Activated CD8-positive, alpha-beta memory T cell treated with anti-CD3 and anti-CD28 coated beads, Interleukin-2, amount 50 U/mL, for 4 hours (primary cell): ENCODE measurements around the gene BRAF.
A peak's percentile ranks its signal among the peaks of the same experiment; 100 is the strongest.
"Not testable (repeated sequence)": the region's sequence is repeated elsewhere in the genome, so short reads cannot be mapped to it uniquely, and the experiment has no call there.

Source experiments
- DNase-seq: peaks from one replicate; pipeline ENCODE4 v3.0.0-alpha.2; 2020

Gene BRAF

DNA sequence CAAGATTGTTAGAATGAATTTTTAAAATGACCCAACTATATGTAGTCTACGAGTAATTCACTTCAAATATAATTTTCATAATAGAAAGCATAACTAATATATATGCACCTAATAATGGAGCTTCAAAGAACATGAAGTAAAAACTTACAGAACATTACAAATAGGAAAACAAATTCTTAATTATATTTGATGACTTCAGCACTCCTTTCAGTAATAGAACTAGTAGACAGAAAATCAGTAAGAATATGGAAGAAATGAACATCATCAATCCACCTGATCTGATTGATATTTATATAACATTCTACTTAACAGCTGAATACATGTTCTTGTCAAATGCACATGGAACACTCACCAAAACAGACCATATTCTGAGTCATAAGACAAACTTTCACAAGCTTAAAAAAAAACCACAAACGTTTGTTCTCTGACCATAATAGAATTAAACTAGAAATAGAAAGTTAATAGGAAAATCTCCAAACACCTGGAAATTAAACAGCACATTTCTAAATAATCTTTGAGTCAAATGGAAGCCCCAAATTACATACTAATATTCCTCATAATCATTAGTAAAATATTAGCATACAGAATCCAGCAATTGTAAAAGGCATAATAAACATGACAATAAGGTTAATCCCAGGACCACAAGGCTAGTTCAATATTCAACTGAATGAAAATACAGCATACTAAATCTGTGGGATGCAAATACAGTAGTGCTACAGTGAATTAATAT lies 48.0 kb downstream of the BRAF start:
- no peak for DNase-seq

DNA sequence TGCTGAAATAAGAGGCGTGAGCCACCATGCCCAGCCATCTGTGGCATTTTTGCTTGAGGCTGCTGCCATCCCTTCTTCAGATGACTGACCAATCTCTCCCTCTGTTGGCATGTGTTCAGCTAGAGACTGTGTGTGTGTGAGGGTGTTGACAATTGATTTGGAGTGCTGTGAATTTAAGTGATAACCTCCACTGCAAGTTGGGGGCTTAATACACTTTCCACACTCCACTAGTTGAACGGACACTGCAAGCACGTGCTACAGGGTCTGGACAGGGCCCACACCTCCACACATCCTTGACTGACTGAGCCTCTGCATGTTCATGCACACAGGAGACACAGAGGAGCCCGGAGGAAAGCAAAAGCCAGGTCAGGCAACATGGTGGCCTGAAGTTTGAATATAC lies 51.3 kb downstream of the BRAF start:
- DNase-seq, result no peak

DNA sequence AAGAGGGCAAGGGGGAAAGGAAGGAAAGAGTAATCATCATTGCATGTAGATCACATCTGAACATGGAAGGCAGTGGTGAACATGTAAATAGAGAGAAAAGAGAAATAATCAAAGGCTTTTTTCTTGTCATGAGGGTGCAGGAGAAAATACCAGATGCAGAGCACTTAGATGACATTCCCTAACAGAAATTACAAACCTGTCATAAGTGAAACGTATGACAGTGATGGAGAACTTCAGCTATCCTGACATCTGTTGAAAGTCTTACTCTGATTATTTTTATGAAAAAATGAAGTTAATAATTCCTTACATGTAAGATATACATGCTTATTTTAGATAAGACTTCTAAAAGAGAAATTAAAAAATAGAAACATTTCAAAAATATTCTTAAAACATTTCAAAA lies 54.7 kb downstream of the BRAF start:
- no peak for DNase-seq

DNA sequence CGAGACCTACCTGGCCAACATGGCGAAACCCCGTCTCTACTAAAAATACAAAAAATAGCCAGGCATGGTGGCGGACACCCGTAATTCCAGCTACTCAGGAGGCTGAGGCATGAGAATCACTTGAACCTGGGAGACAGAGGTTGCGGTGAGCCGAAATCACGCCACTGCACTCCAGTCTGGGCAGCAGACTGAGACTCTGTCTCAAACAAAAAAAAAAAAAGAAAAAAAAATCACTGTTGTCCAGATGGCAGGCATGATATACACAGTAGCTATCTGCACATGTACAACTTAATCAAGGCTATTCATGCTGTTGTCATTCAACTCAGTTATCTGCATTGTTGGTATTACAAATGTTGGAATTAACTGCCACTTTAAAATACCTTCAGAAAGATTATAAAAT lies 55.3 kb downstream of the BRAF start:
- DNase-seq, result no peak

DNA sequence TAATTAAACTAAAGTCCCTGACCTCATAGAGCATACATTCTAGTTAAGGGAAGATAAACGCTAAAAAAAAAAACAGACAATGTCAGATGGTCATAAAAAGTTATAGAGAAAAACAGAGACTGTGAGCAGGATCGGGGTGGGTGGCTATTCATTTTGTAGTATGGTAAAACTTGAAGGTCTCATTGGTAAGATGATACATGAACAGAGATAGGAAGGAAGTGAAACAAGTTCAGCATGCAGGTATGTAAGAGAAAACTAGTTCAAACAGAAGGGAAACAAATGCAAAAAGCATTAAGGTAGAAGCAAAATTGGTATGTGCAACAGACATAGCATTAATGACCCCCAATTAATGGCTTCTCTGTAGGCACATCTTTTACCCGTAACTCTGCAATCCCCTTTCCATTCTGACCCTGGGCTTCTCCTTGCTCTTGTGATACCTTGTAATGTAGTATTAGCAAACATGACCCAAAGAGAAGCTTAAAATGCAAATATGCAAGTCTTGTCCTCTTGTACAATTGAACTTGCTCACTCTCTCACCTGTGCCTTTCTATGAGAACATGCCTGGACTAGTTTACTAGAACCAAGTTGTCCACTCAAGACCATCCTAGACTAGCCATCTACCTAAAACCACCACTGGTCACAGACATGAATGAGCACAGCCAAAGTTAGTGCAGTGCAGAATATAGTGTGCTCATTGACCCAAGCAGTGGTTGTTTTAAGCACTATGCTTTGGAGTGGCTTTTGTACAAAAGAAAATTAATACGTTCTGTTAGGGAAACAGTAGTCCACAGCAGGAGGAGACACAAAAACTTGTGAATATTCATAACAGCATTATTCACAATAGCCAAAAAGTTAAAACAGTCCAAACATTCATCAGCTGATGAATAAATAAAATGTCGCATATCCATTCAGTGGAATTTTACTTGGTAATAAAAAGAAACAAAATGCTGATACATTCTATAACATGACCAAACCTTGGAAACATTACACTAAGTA lies 57.0 kb downstream of the BRAF start:
- DNase-seq, result no peak

DNA sequence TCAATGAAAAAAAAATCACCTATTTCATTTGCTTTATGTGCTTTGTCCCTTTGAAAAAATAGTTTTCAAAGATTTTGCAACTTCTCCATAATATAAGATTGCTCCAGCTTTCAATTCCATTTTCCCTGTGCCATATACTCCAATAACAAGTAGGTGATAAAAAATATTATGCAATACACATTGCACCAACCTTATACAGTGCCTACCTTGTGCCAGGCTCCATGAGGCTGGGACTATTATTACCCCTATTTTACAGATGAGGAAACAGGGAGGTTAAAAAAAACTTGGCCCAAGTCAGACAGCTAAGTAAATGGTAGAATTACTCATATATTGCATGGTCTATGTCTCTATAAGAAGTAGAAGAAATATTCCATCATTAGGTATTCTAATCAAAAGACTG lies 57.8 kb downstream of the BRAF start:
- no peak for DNase-seq

DNA sequence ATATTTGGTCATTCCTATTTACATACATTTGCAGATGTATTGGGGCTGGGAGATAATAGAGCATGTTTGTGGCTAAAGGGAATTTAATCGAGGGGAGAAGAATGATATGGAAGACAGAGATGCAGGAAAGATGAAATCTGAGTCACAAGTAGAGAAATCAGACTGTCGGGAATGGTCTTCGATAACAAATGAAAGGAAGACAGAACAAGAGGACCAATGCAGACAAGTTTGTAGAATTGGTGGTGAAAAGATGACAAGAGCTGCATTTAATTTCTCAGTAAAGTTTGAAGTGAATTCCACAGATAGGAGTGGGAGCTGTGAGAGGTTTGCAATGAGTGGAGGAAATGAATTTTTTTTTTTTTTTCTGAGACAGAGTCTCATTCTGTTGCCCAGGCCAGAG lies 60.0 kb downstream of the BRAF start:
- DNase-seq, result no peak

DNA sequence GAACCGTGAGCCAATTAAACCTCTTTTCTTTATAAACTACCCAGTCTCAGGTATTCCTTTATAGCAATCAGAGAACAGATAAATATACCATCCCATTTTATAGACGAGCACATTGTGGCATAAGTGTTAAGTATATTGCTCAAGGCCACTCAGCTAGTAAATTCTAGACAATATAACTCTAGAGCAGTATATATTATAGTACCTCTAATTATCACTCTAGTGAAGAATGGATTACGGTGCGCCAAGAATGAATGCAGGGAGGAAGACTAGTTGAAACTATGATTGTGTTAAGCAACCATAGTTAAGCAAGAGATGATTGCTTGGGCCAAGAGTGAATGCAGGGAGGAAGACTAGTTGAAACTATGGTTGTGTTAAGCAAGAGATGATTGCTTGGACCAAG lies 60.9 kb downstream of the BRAF start:
- no peak for DNase-seq

DNA sequence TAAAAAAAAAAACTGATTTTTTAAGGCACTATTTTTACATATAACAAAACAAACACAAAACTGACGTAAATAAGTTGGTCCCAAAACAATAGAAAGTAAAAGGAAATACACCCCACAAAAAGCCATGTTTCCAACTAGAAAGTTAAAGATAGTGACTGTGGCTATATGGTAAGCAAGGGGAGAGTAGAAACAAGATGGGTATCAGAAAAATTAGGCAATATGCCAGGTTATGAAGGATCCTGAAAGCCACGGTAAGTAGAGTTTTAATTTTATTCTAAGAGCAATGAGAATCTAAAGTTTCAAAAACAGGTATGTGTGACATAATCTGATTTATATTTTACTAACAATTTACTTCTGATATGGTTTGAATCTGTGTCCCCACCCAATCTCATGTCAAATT lies 61.5 kb downstream of the BRAF start:
- no peak for DNase-seq

DNA sequence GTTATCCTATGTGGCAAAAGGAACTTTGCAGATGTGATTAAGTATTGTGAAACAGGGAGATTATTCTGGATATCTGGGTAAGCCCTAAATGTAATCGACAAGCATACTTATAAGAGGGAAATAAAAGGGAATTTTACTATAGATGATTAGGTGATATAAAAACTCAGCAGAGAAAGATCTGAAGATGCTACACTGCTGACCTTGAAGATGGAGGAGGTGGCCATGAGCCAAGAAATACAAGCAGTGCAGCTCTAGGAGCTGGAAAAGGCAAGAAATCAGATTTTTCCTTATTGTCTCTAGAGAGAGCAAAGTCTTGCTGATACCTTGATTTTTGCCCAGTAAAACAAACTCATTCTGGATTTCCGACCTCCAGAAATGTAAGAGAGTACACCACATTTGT lies 67.7 kb downstream of the BRAF start:
- DNase-seq, result no peak

DNA sequence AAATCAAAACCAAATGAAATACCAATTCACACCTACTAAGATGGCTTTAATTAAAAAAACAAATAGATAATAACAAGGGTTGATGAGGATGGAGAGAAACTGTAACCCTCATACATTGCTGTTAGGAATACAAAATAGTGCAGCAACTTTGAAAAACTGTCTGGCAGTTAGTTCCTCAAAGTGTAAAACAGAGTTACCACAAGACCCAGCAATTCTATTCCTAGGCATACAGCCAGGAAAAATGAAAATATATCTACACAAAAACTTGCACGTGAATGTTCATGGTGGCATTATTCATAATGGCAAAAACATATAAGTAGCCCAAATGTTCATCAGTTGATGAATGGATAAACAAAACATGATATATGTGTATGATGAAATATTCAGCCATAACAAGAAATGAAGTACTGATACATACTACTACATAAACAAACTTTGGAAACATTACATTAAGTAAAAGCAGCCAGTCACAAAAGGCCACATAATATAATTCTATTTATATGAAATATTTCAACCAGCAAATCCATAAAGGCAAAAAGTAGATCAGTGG lies 83.5 kb downstream of the BRAF start:
- DNase-seq, result no peak

DNA sequence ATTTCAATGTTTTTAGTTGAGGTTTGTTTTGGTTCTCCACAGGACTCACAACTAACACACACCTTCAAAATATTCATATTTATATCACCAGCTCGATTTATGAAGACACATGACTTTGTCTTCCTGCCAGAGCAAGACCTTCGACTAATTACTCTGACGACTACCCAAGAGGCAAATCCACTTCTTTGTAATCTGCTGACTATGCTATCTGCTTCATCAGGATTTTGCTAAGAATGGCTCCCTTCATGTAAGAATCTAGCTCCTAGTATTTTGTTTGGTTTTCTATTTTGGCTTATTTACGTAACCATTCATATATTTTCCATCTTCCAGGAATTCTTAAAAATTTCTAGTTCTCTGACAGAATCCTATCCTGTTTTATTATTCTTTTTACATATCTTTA lies 93.0 kb downstream of the BRAF start:
- no peak for DNase-seq

DNA sequence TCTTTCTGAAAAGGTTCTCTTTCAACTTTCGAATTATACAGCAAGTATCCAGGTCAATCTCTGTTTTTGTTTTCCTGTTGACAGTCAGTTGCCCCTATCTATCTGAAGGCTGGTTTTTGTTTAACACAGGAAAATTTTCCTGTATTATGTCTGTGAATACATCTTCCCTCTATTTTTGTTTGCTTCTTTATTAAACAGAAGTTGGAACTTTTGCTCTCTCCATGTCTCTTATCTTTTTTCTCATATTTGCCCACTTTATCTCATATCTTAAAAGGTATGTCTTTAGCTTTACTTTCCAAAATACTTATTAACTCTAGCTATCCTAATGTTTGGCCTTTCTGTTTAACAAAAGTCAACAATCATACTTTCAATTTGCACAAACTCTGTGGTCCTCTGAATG lies 95.0 kb downstream of the BRAF start:
- DNase-seq, result no peak

DNA sequence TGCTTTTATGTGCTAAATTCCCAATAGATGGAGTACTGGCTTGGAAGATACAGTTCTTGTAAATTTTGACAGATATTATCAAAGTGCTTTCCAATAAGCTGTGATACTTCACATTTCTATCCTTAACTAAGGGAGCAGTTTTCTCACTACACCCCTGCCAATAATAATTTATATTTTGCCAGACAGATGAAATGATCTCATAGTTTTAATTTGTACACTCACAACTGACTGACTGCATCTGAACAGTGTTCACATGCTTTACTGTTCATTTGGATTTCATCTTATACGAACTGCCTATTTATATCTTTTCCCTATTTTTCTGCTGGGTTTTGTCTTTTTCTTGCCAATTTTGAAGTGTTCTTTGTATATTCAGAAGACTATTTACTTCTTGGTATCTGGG lies 96.0 kb downstream of the BRAF start:
- DNase-seq, result no peak

DNA sequence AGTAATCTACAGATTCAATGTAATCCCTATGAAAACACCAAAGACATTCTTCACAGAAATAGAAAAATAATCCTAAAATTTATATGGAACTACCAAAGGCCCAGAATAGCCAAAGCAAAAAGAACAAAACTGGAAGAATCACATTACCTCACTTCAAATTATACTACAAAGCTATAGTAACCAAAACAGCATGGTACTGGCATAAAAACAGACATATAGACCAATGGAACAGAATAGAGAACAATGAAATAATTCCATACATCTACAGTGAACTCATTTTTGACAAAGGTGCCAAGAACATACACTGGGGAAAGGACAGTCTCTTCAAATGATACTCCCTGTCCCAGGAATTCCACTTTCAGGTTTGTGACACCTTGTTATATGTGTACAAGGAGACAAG lies 107.3 kb downstream of the BRAF start:
- DNase-seq, result not testable (repeated sequence)

DNA sequence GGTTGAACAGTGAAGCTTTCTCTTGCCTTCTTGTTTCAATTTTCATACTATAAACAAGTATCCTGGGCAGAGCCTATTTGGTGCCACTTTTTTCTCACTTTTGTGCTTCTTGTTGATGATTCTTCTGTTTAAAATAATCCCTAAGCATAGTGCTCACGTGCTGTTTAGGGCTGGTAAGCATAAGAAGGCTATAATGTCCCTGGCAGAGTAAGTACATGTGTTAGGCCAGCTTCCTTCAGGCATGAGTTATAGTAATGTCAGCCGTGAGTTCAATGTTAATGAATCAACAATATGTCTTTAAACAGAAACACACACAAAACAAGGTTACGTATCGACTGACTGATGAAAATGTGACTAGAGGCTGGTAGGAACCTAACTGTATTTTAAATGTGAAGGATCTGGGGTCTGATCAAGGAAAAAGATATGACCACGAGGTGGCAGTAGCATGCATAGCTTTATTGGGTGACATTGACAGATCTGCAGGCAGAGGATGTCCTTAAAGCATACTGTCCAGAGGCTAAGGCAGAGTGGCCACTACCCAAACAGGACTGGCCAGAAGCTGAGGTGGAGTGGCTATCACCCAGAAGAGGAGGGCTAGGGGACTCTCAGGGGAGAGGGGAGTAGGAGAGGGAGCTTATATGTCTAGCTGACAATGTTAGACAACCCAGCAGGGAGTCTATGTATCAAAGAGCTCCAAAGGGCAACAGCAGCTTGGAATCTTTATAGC lies 113.7 kb downstream of the BRAF start:
- DNase-seq, result peak; percentile 51

DNA sequence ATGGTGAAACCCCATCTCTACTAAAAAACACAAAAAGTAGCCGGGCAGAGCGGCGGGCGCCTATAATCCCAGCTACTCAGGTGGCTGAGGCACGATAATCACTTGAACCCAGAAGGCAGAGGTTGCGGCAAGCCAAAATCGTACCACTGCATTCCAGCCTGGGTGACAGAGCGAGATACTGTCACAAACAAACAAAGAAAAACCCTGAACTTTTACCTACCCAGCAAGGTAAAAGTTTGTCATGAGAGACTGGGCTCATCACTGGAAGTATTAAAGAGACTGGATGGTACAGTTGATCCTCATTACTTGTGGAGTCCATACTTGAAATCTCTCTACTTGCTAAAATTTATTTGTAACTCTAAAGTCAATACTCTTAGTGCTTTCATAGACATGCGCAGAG lies 114.3 kb downstream of the BRAF start:
- DNase-seq, result no peak

DNA sequence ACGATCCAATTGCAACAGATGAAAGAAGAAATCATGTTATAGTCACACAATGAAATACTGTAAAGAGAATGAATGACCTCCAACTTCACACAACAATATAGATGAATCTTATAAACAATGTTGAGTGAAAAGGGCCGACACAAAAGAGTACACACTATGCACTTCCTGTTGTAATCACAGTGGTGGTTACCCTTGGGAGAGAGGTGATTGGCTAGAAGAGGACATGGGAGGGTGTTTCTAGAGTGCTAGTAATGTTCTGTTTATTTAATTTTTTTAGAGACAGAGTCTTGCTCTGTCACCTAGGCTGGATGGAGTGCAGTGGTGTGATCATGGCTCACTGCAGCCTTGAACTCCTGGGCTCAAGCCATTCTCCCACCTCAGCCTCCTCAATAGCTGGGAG lies 145.8 kb downstream of the BRAF start:
- no peak for DNase-seq

DNA sequence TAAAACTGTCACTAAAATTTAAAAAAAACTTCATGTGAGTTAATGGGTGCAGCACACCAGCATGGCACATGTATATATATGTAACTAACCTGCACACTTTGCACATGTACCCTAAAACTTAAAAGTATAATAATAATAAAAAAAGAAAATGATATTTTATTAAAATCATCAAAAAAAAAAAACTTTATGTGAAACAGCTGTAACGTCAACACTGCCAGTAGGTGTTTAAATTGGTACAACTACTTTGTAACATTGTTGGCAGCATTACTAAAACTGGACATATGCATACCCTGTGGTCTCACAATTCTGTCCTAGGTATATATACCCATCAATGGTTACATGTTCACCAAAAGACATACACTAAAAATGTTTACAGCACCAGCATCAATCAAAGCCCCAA lies 146.2 kb downstream of the BRAF start:
- DNase-seq, result no peak

DNA sequence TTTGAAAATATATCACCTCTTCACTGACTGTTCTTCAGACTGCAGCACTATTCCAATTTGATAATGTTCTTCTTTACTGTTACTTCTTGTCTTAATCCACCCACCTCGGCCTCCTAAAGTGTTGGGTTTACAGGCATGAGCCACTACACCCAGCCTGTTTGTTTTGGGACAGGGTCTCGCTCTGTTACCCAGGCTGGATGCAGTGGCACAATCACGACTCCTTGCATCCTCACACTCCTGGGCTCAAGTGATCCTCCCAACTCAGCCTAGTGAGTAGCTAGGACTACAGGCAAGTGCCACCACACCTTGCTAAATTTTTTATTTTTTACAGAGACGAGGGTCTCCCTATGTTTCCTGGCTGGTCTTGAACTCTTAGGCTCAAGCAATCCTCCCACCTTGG lies 150.4 kb downstream of the BRAF start:
- DNase-seq, result no peak

DNA sequence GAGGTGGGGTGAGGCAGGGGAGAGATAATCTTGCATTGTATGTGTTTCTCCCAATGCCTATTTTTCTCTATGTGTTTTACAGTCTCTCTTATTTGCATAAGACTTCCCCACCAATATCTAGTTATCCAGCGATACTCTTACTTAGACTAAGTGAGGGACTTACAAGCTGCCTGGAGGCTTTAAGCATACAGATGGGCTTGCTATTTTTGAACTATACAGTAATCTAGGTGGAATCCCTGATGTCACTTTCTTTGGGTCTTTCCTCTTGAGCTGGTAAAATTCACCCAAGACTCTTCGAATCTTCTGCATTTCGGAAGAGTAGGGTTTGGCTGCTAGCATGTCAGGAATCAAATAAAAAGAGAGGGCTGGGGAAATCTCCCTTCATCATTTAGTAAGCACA lies 151.6 kb downstream of the BRAF start:
- no peak for DNase-seq

DNA sequence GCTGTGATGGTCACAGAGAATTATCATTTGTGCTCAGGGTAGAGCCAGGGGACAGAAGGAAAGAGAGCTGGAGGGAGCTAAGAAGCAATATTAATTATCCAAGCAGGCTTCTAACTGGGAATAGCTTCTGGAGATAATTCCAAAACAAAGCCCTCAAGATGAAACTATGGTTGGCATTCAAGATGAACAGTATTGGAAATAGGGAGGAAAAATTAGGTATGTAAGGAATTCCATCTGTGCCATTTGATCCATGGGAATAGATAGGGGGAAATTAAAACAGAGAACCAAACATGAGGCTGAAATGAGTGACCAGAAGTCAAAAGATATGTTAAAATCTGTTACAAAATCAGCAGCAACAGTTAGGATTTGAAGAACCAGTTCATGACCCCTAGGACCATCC lies 152.9 kb downstream of the BRAF start:
- no peak for DNase-seq

DNA sequence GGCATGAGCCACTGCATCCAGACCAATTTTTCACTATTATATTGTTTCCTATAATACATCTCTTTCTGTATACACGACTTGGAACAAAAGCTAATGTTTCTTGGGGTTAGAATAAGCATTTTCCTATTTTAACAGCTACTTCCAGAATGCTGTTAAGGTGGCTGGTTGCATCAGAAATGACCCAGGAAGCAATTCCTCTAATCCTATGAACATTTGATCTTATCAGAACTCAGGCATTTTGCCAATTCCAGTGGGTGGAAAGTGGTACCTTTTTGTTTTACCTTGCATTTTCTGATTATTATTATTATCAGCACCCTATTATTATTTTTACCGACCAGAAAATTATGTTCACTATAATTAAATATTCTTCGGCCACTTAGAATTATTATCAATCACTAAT lies 154.9 kb downstream of the BRAF start:
- no peak for DNase-seq
